GM18519 (cell line): Measurements from ENCODE around the gene CDK2.
"Not testable (repeated sequence)": the region's sequence is repeated elsewhere in the genome, so short reads cannot be mapped to it uniquely, and the experiment has no call there.

Source experiments
- ATAC-seq: cut with Tn5 transposase; IDR thresholded peaks from one replicate; pipeline ENCODE4 v1.9.1; 2021; ENCODE audit warnings: mild to moderate bottlenecking, moderate library complexity; ENCODE audit not compliant: unreplicated experiment, low FRiP score

The CDK2 gene

GRCh38 chr12:55966408-55967281, at the start of gene CDK2:
TSS of gene CDK2 (plus strand) at chr12:55966830. CDS start at chr12:55967009, 179 bp downstream.
- peak; percentile 65 for ATAC-seq

GRCh38 chr12:55919032-55919431, 47.6 kb upstream of the CDK2 start:
- not testable (repeated sequence) for ATAC-seq

- no peak for ATAC-seq
Observed at GRCh38 chr12:55922126-55922525, 44.5 kb upstream of the CDK2 start.

GRCh38 chr12:55923648-55924047, 43.0 kb upstream of the CDK2 start:
- not testable (repeated sequence) for ATAC-seq

- ATAC-seq, result no peak
Observed at GRCh38 chr12:55925371-55925770, 41.3 kb upstream of the CDK2 start.

GRCh38 chr12:55925870-55926737, 40.5 kb upstream of the CDK2 start:
- no peak for ATAC-seq

- no peak for ATAC-seq
Observed at GRCh38 chr12:55926738-55927587, 39.7 kb upstream of the CDK2 start.

- ATAC-seq, result peak; percentile 28
Observed at GRCh38 chr12:55927588-55928502, 38.8 kb upstream of the CDK2 start, which contains the start of gene PYM1. TSS of gene PYM1 (minus strand) at chr12:55927894. CDS start at chr12:55927761, 133 bp downstream.

- peak; percentile 43 for ATAC-seq
Observed at GRCh38 chr12:55929306-55929791, 37.3 kb upstream of the CDK2 start.

- ATAC-seq, result no peak
Observed at GRCh38 chr12:55930771-55931316, 35.8 kb upstream of the CDK2 start, which contains the start of gene DGKA. TSS of gene DGKA (plus strand) at chr12:55931162. CDS start at chr12:55936504, 5,342 bp downstream.

- ATAC-seq, result no peak
Observed at GRCh38 chr12:55931317-55931779, 35.3 kb upstream of the CDK2 start.

GRCh38 chr12:55931780-55932550, 34.7 kb upstream of the CDK2 start:
- ATAC-seq, result no peak

GRCh38 chr12:55932551-55932910, 34.1 kb upstream of the CDK2 start:
- ATAC-seq, result no peak

- ATAC-seq, result no peak
Observed at GRCh38 chr12:55933169-55933798, 33.3 kb upstream of the CDK2 start.

GRCh38 chr12:55933799-55934742, 32.6 kb upstream of the CDK2 start:
- no peak for ATAC-seq

GRCh38 chr12:55934773-55935172, 31.9 kb upstream of the CDK2 start:
- no peak for ATAC-seq
